GM12878 (cell line): ENCODE data around the gene NHLRC4. TPM values are rescaled to one million over a fixed set of nuclear protein-coding genes. Genes with fewer than 3 reads are reported as not detected.

Experiments used
- ATAC-seq: fragments of 200-7000 bp; cut with Tn5 transposase; 3 replicates; pipeline ENCODE4 v1.9.1; 2020; ENCODE audit warnings: mild to moderate bottlenecking, moderate library complexity
- BruUV-seq: library from RNA; stranded (reverse); fragments of 400-500 nt; replicated peaks from 2 replicates; lab custom pipeline; 2021; lab: Mats Ljungman, UMichigan
- CTCF ChIA-PET: fragments of 300-600 bp; sonication (Branson Sonifier 250); formaldehyde crosslinking; extraction: SDS; loops from one replicate; lab custom pipeline; 2021; ENCODE audit warnings: inconsistent platforms; lab: Yijun Ruan, JAX
- POLR2A ChIA-PET: fragments of 350-600 bp; formaldehyde crosslinking; extraction: SDS; loops from one replicate; lab custom pipeline; 2021; ENCODE audit warnings: inconsistent platforms; lab: Charles Lee
- RAD21 ChIA-PET: fragments of 300-600 bp; sonication (Branson Sonifier 250); formaldehyde crosslinking; loops from one replicate; lab custom pipeline; 2023; ENCODE audit warnings: antibody characterized with exemption; ENCODE audit not compliant: unreplicated experiment; lab: Charles Lee
- SMC1A ChIA-PET: fragments of 300-600 bp; sonication (Branson Sonifier 250); formaldehyde crosslinking; loops from one replicate; lab custom pipeline; 2023; ENCODE audit not compliant: unreplicated experiment, uncharacterized antibody; lab: Charles Lee
- DNase-seq: peaks from one replicate; pipeline ENCODE4 v3.0.0-alpha.2; 2011; ENCODE audit warnings: low read depth, low spot score
- FAIRE-seq: peaks from 3 replicates; lab custom pipeline; 2011; peaks lifted over from hg19 to GRCh38; lab: Jason Lieb, UNC
- H2AFZ ChIP-seq: 2 replicates; pipeline ENCODE4 v1.6.0; 2011; ENCODE audit warnings: low read depth, low read length, control low read depth; ENCODE audit not compliant: control insufficient read depth
- H3K27ac ChIP-seq: 2 replicates; pipeline ENCODE4 v1.5.1; 2011; ENCODE audit warnings: control low read depth; ENCODE audit not compliant: control insufficient read depth, insufficient read depth
- H3K27me3 ChIP-seq, 2 experiments: replicated peaks in 1 of 2; 2 replicates each; pipeline versions ENCODE4 v1.6.0 to v1.6.1; 2011; ENCODE audit warnings: low read length in 1 of 2; ENCODE audit not compliant: control insufficient read depth in 2 of 2, insufficient read depth in 2 of 2
- H3K36me3 ChIP-seq, 2 experiments: 2 replicates each; pipeline ENCODE4 v1.5.1; 2011; ENCODE audit warnings: low read length in 1 of 2; ENCODE audit not compliant: control insufficient read depth in 2 of 2, insufficient read depth in 2 of 2
- H3K4me1 ChIP-seq: 2 replicates; pipeline ENCODE4 v1.6.1; 2011; ENCODE audit warnings: mild to moderate bottlenecking, low read length, moderate library complexity, mixed read lengths; ENCODE audit not compliant: control insufficient read depth, insufficient read depth
- H3K4me2 ChIP-seq: 2 replicates; pipeline ENCODE4 v1.6.0; 2011; ENCODE audit warnings: control low read depth; ENCODE audit not compliant: control insufficient read depth, insufficient read depth
- H3K4me3 ChIP-seq: fragments of 200-600 bp; sonication (generic); 2 replicates; pipeline ENCODE4 v1.5.1; 2016
- H3K79me2 ChIP-seq: 2 replicates; pipeline ENCODE4 v1.6.0; 2011; ENCODE audit warnings: low read length; ENCODE audit not compliant: control insufficient read depth, insufficient read depth
- H3K9ac ChIP-seq: 2 replicates; pipeline ENCODE4 v1.8.0; 2011; ENCODE audit warnings: low read length, control low read depth, mixed read lengths; ENCODE audit not compliant: control insufficient read depth, insufficient read depth
- H3K9me3 ChIP-seq: replicated peaks from 3 replicates; pipeline ENCODE4 v1.5.1; 2011; ENCODE audit warnings: mild to moderate bottlenecking, low read length; ENCODE audit not compliant: control insufficient read depth, insufficient read depth
- H4K20me1 ChIP-seq: 2 replicates; pipeline ENCODE4 v1.6.0; 2011; ENCODE audit not compliant: control insufficient read depth, insufficient read depth
- POLR2A ChIP-seq: IDR thresholded peaks from 2 replicates; pipeline ENCODE4 v1.6.1; 2011; ENCODE audit warnings: low read depth, mild to moderate bottlenecking, low read length
- POLR2AphosphoS5 ChIP-seq: IDR thresholded peaks from 2 replicates; pipeline ENCODE4 v1.6.1; 2011; ENCODE audit warnings: mild to moderate bottlenecking, low read length, inconsistent platforms
- WGBS: methylation state at CpG from one replicate; pipeline ENCODE4 v1.1.6; 2016; ENCODE audit warnings: low lambda C conversion rate; ENCODE audit not compliant: insufficient replicate concordance, insufficient coverage; ENCODE audit errors: missing lambda C conversion rate; 5-methylcytosine and 5-hydroxymethylcytosine counted together
- in situ Hi-C: fragments of 300-500 bp; cut with MboI; formaldehyde crosslinking; loops from 9 replicates; pipeline ENCODE4 v1.14.3; 2018; ENCODE audit warnings: mixed read lengths
- intact Hi-C: fragments of 100-400 bp; cut with micrococcal nuclease; formaldehyde crosslinking; loops from one replicate; pipeline ENCODE4 v1.14.2; 2022; ENCODE audit not compliant: unreplicated experiment
- polyA plus RNA-seq, 11 experiments: library from polyadenylated mRNA; depleted of rRNA in 4 of 11; unstranded in 6 of 11; stranded (reverse) in 5 of 11; fragments of >200 nt; fragmentation: Nextera tagmentation in 4 of 11; fragmentation: Illumina TruSeq in 1 of 11; extraction: Ambion mirVana in 4 of 11; extraction: Trizol in 1 of 11; gene quantifications; 1 replicate in 1 of 11; 2 replicates in 10 of 11; pipeline versions ENCODE4 v1.2.1 to v1.2.3, GENCODE V29; 2011 to 2016; ENCODE audit warnings: inconsistent platforms in 2 of 11, missing spikeins in 2 of 11, low read depth in 1 of 11
- total RNA-seq, 4 experiments: library from RNA; depleted of rRNA in 3 of 4; stranded (reverse); fragments of >200 nt in 3 of 4; fragmentation: Illumina TruSeq in 1 of 4; extraction: Trizol in 1 of 4; gene quantifications; 2 replicates each; pipeline versions ENCODE4 v1.2.1 to v1.2.3, GENCODE V29; 2013 to 2021
- TF ChIP-seq, protein P1 (sequence below): fragments of 450-650 bp; IDR thresholded peaks from 2 replicates; pipeline ENCODE4 v1.6.1; 2017; ENCODE audit warnings: mild to moderate bottlenecking, moderate library complexity

The NHLRC4 gene
- total and polyA plus RNA-seq, 10 of the 15 experiments (the other 5 are each of a cell fraction or from before 2014, with no cell fraction given) = 0.07 to 1.1 (median 0.57) TPM; not detected in 3

DNA sequence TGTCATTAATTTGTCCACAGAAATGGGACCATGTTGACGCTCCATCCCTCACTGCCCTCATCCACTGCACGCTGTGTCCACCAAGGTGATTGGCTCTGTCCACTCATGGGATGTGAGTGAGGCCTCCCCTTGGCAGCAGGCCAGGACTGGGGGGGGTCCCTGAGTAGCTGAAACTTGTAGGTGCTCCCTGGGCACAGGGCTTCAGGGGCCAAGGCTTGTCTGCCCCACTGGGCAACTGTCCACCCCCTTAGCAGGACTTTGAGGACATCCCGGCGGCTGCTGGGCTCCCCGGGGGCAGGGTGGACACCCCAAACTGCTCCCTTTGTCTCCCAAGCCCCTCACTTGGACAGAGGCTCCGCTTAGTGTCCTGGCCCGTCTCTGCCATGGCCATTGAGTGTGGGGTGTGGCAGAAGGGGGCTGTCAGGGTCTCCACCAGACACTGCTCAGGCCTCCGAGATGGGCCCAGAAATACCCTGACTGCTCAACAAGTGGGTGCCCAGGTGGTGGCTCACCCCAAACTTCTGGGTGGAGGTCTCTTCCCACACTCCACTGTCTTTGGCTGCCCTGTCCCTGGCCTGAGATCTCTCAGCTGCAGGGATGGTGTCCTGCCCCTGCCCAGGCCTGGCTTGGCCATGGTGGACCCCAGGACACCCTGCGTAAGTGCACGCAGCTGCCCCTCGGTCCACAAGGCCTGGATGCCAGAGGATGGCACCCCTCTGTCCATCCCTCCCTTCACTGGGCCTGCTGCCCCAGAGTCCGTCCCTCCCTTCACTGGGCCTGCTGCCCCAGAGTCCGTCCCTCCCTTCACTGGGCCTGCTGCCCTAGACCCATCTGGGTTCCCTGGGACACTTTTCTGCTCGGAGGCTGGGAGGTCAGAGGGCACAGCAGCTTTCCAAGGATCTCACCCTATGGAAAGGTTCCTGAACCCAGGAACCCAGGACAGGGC lies 20.1 kb downstream of the NHLRC4 start:
- Histone ChIP-seq H4K20me1 (no peaks in the 10 kb centered on the region), H3K79me2 (peaks cover 28% of the 10 kb centered on the region), H2AFZ (no peak overlapping the region), H3K27ac (no peak overlapping the region), H3K36me3 (no peaks in the 10 kb centered on the region), H3K9ac (peak overlapping the region; percentile 46; the same call in 1 of the 2 replicates), H3K4me2 (peak overlapping the region; percentile 70), H3K27me3 (no peaks in the 10 kb centered on the region), H3K9me3 (no peaks in the 10 kb centered on the region), H3K4me1 (peaks cover 15% of the 10 kb centered on the region), H3K4me3 (peak overlapping the region; percentile 94; the same call in 1 of the 2 replicates)
- ChIA-PET CTCF (interaction anchor here (1.8 kb wide), 1 partner anchor 8 kb away, joined by 5 read pairs; no protein-coding TSS in a partner anchor), RAD21 (interaction anchor here (0.8 kb wide), 1 partner anchor 22 kb away, joined by 3 read pairs; no protein-coding TSS in a partner anchor), POLR2A (interaction anchor here (0.6 to 2.5 kb wide), 3 partner anchors 16 to 220 kb away, joined by 5 to 7 read pairs (median 6); partner anchors contain the start of gene NHLRC4), SMC1A (no interaction called here)
- FAIRE-seq = no peak
- TF ChIP-seq POLR2AphosphoS5 (peak; percentile 49; the same call in 1 of the 2 replicates), POLR2A (peak; percentile 59)
- TF ChIP-seq, protein P1, sequence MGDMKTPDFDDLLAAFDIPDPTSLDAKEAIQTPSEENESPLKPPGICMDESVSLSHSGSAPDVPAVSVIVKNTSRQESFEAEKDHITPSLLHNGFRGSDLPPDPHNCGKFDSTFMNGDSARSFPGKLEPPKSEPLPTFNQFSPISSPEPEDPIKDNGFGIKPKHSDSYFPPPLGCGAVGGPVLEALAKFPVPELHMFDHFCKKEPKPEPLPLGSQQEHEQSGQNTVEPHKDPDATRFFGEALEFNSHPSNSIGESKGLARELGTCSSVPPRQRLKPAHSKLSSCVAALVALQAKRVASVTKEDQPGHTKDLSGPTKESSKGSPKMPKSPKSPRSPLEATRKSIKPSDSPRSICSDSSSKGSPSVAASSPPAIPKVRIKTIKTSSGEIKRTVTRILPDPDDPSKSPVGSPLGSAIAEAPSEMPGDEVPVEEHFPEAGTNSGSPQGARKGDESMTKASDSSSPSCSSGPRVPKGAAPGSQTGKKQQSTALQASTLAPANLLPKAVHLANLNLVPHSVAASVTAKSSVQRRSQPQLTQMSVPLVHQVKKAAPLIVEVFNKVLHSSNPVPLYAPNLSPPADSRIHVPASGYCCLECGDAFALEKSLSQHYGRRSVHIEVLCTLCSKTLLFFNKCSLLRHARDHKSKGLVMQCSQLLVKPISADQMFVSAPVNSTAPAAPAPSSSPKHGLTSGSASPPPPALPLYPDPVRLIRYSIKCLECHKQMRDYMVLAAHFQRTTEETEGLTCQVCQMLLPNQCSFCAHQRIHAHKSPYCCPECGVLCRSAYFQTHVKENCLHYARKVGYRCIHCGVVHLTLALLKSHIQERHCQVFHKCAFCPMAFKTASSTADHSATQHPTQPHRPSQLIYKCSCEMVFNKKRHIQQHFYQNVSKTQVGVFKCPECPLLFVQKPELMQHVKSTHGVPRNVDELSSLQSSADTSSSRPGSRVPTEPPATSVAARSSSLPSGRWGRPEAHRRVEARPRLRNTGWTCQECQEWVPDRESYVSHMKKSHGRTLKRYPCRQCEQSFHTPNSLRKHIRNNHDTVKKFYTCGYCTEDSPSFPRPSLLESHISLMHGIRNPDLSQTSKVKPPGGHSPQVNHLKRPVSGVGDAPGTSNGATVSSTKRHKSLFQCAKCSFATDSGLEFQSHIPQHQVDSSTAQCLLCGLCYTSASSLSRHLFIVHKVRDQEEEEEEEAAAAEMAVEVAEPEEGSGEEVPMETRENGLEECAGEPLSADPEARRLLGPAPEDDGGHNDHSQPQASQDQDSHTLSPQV = no peak
- in situ Hi-C loops = no loop called here
- 94% methylated on average over 14 of the region's 14 CpGs for WGBS
- no peak for ATAC-seq
- no peak for DNase-seq
- intact Hi-C loops = no loop called here
- BruUV-seq = no TSS peak
